AG04449 (cell line): ENCODE data around the gene TMEM255B.

ENCODE experiments used
- CTCF ChIA-PET: fragments of 350-600 bp; formaldehyde crosslinking; extraction: SDS; loops from one replicate; lab custom pipeline; 2021; ENCODE audit warnings: antibody characterized with exemption; lab: Yijun Ruan, JAX
- POLR2A ChIA-PET: fragments of 400-600, 350-600 bp; formaldehyde crosslinking; extraction: SDS; loops from one replicate; lab custom pipeline; 2020; ENCODE audit warnings: antibody characterized with exemption, inconsistent platforms; lab: Yijun Ruan, JAX
- DNase-seq: peaks from one replicate; pipeline ENCODE4 v3.0.0-alpha.2; 2010; ENCODE audit warnings: low read depth, low spot score
- H3K4me3 ChIP-seq: 2 replicates; pipeline ENCODE4 v1.5.1; 2011; ENCODE audit warnings: low read depth, mild to moderate bottlenecking, control low read depth, low read length
- TF ChIP-seq, protein P1 (sequence below): IDR thresholded peaks from one replicate; pipeline ENCODE4 v1.5.1; 2011; ENCODE audit warnings: mild to moderate bottlenecking, moderate library complexity, low read length, control low read depth, inconsistent platforms; ENCODE audit not compliant: insufficient read depth; ENCODE audit errors: missing control alignments

The TMEM255B gene

DNA sequence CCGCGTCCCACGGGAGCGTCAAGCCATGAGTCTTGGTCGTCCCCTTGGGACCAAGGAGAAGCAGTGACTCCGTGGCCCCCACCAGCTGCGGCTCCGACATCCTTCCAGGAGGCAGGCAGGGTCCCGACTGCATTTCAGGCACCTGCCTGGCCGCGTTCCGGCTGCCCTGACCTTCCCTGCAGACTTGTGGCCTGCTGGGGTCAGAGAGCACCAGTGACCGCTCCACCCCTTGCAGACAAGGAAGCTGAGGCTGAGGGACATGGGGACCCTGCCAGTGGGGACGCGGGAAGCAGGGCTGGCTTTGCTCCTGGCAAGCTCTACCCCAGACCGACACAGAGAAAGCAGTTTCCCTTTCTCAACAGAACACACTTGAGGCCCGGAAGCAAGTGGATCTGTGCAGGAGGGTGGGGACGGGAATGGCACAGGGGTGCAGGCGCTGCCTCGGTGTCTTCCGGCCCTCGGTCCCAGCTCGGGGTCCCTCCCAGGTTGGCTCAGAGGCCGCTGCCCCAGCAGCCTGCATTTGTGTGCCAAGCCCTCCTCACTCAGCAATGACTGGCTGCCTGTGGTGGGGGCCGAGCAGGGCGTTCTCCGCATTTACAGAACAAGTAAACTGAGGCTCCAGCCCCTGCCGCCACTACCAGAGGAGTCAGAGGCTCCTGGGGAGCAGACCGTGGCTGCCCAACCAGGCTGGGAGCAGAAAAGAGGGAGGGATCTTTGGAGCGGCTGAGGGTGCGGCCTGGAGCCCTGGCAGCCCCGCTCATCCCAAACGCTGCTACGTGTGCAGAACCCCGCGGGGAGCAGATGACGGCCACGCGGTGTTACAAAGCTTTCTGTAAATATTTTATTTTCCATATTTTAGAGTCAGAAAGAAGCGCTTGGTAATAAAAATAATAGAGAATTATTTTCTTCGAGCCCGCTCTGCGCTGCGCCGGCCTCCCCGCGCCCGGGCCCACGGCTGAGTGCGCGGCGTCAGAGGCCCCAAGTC is 61.0 kb downstream of the TMEM255B start:
- DNase-seq: no peak
- TF ChIP-seq, protein P1, sequence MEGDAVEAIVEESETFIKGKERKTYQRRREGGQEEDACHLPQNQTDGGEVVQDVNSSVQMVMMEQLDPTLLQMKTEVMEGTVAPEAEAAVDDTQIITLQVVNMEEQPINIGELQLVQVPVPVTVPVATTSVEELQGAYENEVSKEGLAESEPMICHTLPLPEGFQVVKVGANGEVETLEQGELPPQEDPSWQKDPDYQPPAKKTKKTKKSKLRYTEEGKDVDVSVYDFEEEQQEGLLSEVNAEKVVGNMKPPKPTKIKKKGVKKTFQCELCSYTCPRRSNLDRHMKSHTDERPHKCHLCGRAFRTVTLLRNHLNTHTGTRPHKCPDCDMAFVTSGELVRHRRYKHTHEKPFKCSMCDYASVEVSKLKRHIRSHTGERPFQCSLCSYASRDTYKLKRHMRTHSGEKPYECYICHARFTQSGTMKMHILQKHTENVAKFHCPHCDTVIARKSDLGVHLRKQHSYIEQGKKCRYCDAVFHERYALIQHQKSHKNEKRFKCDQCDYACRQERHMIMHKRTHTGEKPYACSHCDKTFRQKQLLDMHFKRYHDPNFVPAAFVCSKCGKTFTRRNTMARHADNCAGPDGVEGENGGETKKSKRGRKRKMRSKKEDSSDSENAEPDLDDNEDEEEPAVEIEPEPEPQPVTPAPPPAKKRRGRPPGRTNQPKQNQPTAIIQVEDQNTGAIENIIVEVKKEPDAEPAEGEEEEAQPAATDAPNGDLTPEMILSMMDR: no peak
- ChIA-PET POLR2A (interaction anchor here (1.4 to 1.6 kb wide), 3 partner anchors 78 to 127 kb away, joined by 4 to 7 read pairs (median 5); no protein-coding TSS in a partner anchor), CTCF (interaction anchor here (0.9 to 1.6 kb wide), 5 partner anchors 42 to 139 kb away, joined by 3 to 6 read pairs (median 4); no protein-coding TSS in a partner anchor)
- H3K4me3 ChIP-seq: no peak overlapping the region

DNA sequence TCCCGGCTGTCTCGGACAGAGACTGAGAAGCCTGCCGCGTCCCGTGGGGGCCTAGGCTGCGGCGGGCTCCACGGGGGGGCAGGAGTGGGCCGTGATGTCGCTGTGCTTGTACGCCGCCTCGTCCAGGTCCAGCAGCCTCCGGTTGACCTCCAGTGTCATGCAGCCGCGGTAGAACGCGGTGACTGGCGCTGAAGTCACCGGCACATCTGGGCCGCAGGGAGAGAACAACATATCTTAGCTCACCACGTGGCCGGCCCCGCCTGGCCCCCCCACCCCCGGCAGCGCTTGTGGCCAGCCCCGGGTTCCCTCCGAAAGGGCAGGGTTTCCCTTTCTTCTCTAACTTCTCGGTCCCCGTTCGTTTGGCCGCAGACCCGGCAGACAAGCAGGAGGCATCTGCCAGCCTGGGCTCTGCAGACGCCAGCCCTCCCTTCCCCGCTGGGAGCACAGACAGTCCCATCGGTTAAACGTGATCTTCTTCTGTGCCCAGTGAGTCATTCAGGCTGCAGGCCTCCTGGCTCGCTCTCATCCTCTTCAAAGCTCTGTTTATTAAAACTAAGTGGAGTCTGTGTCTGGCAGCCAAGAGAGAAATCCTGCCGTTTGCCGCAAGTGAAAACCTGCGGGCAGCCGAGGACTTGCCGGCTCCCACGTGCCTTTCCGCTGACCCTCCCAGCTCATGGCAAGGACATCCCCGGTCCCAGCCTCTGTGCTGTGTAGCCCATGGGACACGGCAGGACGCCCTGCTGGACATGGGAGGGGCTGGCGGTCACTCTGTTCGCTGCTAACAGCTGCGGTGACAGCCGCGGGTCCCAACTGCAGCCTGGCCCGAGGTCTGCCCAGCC is 62.0 kb downstream of the TMEM255B start:
- TF ChIP-seq, protein P1: peak; percentile 4
- H3K4me3 ChIP-seq: peak overlapping the region; percentile 21
- peak; percentile 88 for DNase-seq
- ChIA-PET POLR2A (interaction anchor here (1.0 to 1.6 kb wide), 6 partner anchors 11 to 126 kb away, joined by 3 to 8 read pairs (median 4); no protein-coding TSS in a partner anchor), CTCF (interaction anchor here (0.7 to 1.6 kb wide), 7 partner anchors 33 to 402 kb away, joined by 3 to 6 read pairs (median 3); no protein-coding TSS in a partner anchor)

DNA sequence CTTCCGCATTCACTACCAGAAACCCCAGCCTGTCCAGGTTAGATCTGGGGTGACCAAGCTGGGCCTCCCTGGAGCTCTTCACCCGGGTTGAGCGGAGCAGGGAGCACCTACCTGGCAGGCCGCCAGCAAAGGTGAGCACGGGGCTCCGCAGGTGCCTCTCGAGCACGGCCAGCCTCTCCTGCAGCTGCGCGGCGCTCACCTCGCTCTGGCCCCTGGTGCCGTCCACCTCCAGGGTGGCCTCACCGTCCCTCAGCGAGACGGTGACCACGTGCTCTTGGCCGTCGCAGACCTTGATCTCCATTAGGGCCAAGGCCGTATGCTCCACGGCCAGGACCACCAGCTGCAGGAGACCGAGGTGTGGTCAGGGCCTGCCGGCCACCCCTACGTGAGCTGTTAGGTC is 62.8 kb downstream of the TMEM255B start:
- DNase-seq: no peak
- ChIA-PET POLR2A (interaction anchor here (1.0 to 1.6 kb wide), 6 partner anchors 10 to 125 kb away, joined by 3 to 8 read pairs (median 4); no protein-coding TSS in a partner anchor), CTCF (interaction anchor here (0.7 to 1.6 kb wide), 5 partner anchors 32 to 401 kb away, joined by 3 to 4 read pairs (median 3); no protein-coding TSS in a partner anchor)
- TF ChIP-seq, protein P1: no peak
- no peak overlapping the region for H3K4me3 ChIP-seq

DNA sequence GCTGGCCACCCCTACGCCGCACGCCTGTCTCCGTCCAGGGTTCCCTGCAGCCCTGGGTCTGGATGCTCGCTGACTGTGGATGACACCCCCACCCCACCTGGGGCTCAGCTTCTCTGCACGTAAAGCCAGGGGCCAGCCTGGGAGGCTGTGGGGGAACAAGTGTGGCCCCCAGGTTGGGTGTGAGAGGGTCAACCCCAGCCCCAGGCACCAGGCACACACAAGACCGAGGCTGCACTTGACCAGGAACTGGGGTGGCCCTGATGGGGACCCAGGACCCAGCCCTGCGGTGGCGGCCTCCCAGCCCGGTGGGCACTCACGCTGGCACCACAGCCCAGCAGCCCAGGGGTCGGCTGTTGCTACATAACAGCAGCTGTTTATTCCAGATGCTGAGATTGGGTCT is 63.2 kb downstream of the TMEM255B start:
- no peak overlapping the region for H3K4me3 ChIP-seq
- CTCF ChIA-PET: no interaction called here
- POLR2A ChIA-PET: no interaction called here
- DNase-seq: no peak
- TF ChIP-seq, protein P1: no peak

DNA sequence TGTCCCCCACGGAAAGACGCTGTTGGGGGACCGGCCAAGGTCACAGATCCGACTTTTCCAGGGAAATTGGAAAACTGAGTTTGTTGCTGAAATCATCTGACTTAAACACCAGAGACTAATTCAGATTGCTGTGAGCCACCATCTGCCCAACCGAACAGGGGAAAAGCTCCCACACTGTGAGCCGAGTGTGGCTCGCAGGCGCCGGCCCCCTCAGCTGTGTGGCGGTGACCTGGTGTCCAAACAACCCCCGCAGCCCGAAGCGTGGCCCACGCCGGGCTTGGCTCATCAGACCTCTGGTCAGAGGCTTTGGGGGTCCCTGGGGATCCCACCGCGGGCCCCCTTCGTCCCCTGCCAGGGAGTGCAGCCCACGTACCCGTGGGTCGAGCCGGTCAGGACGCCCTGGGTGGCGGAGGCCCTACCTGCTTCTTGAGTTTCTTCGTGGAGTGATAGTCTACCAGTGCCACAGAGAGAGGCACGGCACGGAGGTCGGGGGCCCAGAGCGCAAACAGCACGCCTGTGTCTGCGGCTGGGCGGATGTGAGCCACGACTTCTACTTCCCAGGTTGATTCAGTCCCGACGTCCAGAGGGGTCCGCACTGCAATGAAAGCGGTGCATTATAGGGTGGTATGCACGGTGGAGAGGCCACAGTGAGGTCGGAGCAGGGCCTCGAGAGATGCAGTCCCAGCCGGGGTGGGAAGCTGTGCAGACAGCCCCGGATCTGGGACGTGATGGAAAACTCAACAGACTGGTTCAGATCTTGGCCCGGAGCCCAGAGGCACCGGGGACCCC is 64.1 kb downstream of the TMEM255B start:
- ChIA-PET CTCF (no interaction called here), POLR2A (no interaction called here)
- H3K4me3 ChIP-seq: no peak overlapping the region
- no peak for DNase-seq
- TF ChIP-seq, protein P1: no peak
